ENCODE data around the gene ZNF691. TPM values are rescaled to one million over a fixed set of nuclear protein-coding genes. Genes with fewer than 3 reads are reported as not detected.

Gene ZNF691
- total and polyA plus RNA-seq, 3 donors from 2014 or later: 12.9 to 17.3 (median 16.7) TPM

DNA sequence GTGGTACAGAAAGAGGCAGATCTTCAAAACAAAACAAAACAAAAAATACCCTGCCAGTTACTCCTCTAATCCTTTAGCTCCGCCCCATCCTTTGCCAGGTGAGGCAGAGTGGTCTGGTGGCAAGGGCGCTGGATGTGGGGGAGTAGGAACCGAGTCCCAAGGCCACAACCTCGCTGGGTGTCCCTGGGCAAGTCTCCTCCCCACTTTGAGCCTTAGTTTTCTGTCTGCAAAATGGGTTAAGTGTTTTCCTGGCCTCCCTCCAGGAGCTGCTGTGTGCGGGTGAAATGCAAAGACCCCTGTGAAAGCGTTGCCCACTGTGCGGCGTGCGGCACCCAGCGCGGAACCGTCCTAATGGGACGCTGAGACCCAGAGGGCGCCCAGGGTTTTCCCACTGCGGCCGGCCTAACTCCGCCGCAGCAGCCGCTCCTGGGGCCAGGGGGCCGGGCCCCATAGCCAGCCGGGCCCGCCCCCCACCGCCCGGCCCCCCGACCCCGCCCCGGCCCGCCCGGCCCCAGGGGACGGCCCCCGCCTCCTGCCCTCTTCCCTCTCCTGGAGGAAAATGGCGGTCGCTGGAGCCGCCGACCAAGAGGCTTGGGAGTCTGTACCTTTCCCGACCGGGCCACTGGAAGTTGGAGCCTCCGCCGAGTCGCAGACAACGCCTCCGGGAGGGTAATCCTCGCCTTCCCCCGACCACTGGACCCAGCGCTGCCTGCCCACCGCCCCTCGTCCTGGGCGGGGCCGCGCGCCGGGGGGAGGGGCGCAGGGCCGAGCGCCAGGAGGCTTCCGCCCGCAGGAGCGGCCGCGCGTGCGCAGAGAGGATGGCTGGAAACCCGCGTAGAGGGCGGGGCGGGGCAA, 29.6 kb upstream of the ZNF691 start, which contains the start of the genes ERMAP and SVBP:
ERMAP (plus strand) TSS at position 538 of the 855 bp plus-strand sequence. CDS start 13,327 bp downstream, outside the sequence.
SVBP (minus strand) TSS at position 813 of the 855 bp plus-strand sequence. CDS start 853 bp downstream, outside the sequence.
- WGBS, 2 donors: 1% methylated on average over 14 to 35 of the region's 66 CpGs
- TF ChIP-seq POLR2A (IDR thresholded peaks at IDR 0.05): no peak
- TF ChIP-seq, protein P1, sequence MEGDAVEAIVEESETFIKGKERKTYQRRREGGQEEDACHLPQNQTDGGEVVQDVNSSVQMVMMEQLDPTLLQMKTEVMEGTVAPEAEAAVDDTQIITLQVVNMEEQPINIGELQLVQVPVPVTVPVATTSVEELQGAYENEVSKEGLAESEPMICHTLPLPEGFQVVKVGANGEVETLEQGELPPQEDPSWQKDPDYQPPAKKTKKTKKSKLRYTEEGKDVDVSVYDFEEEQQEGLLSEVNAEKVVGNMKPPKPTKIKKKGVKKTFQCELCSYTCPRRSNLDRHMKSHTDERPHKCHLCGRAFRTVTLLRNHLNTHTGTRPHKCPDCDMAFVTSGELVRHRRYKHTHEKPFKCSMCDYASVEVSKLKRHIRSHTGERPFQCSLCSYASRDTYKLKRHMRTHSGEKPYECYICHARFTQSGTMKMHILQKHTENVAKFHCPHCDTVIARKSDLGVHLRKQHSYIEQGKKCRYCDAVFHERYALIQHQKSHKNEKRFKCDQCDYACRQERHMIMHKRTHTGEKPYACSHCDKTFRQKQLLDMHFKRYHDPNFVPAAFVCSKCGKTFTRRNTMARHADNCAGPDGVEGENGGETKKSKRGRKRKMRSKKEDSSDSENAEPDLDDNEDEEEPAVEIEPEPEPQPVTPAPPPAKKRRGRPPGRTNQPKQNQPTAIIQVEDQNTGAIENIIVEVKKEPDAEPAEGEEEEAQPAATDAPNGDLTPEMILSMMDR (IDR thresholded peaks at IDR 0.05): no peak
- peak; percentile 95 for DNase-seq
- no peaks in the 10 kb centered on the region for H3K27me3 ChIP-seq
- H3K27ac ChIP-seq: peak within 1 kb of the TSS; percentile 89 to 97
- H3K9me3 ChIP-seq: no peaks in the 10 kb centered on the region
- H3K36me3 ChIP-seq (ENCODE audit: low read depth, missing control alignments): no peaks in the 10 kb centered on the region
- H3K4me3 ChIP-seq: peak within 1 kb of the TSS; percentile 63 to 77
- intact Hi-C loops (cut with DNase I; ENCODE audit: low total_unique reads): no loop called here
- H3K4me1 ChIP-seq: peaks cover 9% of the 10 kb centered on the region

DNA sequence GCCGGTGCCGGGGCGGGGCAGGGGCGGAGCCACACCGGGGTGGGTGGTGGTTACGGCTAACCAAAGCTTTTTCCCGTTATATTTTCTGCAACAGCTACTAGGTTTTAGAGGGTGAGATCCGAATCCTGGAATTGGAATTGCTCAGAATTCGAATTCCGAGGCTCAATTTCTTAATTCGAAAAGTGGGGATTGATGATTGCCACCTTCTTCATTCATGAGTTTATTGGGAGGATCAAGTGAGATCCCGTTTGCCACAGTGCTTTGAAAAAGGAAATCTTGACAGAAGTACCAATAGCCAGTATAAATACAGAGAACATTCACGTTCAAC, 29.0 kb upstream of the ZNF691 start:
- Histone ChIP-seq H3K27ac (peak overlapping the region in 1 of 2 donors; percentile 97), H3K4me1 (peaks cover 9% of the 10 kb centered on the region), H3K4me3 (peak overlapping the region; percentile 63 to 77), H3K27me3 (no peaks in the 10 kb centered on the region), H3K9me3 (no peaks in the 10 kb centered on the region), H3K36me3 (ENCODE audit: low read depth, missing control alignments) (no peaks in the 10 kb centered on the region)
- WGBS, 2 donors: 0% methylated on average over 8 to 11 of the region's 13 CpGs
- DNase-seq: no peak
- TF ChIP-seq, protein P1 (IDR thresholded peaks at IDR 0.05): no peak
- no peak for TF ChIP-seq POLR2A (IDR thresholded peaks at IDR 0.05)
- intact Hi-C loops (cut with DNase I; ENCODE audit: low total_unique reads): no loop called here

DNA sequence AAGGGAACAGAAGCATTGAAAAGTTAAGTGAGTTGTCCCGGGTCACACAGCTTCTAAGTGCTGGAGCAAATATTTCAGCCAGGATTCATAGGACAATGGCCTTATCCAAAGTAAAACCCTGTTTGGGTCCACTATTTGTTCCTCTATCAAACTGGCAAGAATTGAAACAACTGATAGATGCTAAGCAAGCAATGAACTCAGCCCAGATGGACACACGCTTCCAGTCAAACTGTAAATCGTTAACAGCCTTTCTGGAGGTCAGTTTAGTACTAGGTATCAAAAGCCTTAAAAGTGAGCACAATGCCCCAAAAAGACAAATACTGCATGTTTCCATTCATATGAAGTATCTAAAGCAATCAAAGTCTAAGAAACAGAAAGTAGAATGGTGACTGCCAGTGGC, 28.4 kb upstream of the ZNF691 start:
- Histone ChIP-seq H3K27me3 (no peaks in the 10 kb centered on the region), H3K4me1 (peaks cover 9% of the 10 kb centered on the region), H3K36me3 (ENCODE audit: low read depth, missing control alignments) (no peaks in the 10 kb centered on the region), H3K9me3 (no peaks in the 10 kb centered on the region), H3K4me3 (no peak overlapping the region), H3K27ac (no peak overlapping the region)
- WGBS, 2 donors: 72 to 83% methylated on average over 3 of the region's 3 CpGs
- intact Hi-C loops (cut with DNase I; ENCODE audit: low total_unique reads): no loop called here
- no peak for DNase-seq
- peak; percentile 18 for TF ChIP-seq POLR2A (IDR thresholded peaks at IDR 0.05)
- TF ChIP-seq, protein P1 (IDR thresholded peaks at IDR 0.05): no peak

DNA sequence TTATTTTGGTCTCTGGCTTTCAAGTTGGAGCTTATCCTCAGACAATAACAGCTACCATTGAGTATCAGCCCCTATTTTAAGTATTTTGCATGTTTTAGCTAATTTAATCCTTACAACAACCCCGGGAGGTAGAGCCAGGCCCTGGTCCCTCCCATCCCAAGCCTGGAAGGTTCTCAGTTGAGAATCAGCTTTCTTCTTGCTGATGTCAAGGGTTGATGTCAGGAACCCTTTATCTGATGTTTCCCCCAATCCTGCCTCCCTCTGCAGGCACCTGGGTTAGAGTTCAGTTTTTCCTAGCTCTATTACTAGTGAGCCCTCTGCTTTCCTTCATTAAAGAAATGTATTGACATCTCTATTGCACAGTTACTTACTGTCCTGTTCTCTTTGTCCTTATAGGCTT, 25.6 kb upstream of the ZNF691 start:
- no peak for DNase-seq
- intact Hi-C loops (cut with DNase I; ENCODE audit: low total_unique reads): no loop called here
- 77 to 91% methylated on average over 1 of the region's 1 CpG for WGBS, 2 donors
- H3K4me1 ChIP-seq: peaks cover 8% of the 10 kb centered on the region
- TF ChIP-seq POLR2A (IDR thresholded peaks at IDR 0.05): no peak
- TF ChIP-seq, protein P1 (IDR thresholded peaks at IDR 0.05): no peak
- H3K36me3 ChIP-seq (ENCODE audit: low read depth, missing control alignments): no peaks in the 10 kb centered on the region
- H3K27ac ChIP-seq: no peak overlapping the region
- H3K27me3 ChIP-seq: no peaks in the 10 kb centered on the region
- no peak overlapping the region for H3K4me3 ChIP-seq
- H3K9me3 ChIP-seq: no peaks in the 10 kb centered on the region

All from testis (tissue), 3 donors.